MV-4-11 (cell line): ENCODE data around the gene CDAN1.

Experiments
- DNase-seq: peaks from one replicate; lab custom pipeline; 2025; lab: John Stamatoyannopoulos, UW

The CDAN1 gene

DNA sequence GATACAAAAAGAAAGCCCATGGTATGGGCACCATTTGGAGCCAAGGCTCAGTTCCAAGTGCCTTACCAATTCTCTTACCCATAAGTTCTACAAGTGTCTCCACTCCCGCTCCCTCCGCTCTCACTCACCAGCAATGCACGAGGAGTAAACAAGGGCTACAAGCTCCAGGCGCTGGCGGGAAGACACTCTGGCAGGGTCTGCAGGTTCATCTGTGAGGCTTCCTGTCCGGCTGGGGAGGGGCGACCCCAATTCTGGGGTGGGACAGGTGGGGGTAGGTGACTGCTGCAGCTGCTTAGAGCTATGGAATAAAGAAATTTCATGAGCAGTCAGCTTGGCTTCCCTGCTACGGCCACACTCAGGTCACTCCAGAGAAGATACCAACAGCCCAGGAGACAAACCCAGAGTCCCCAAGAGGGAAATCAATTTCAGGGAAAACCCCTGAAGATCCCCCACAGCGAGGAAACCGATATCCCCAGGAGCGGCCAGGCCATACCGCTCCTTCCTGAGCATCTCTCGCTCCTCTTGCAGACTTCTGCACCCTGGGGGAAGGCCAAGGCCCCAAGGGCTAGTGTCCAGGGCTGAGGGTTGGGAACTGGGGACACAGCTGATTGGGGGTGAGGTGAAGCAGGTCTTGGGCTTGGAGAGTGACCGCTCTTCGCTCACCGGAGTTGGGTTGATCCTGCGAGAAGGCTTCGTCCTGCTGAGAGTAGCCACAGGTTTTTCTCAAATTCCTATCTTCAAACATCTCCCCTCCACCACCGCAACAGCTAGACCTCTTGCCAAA lies 1.4 kb downstream of the CDAN1 start:
- DNase-seq, result no peak

DNA sequence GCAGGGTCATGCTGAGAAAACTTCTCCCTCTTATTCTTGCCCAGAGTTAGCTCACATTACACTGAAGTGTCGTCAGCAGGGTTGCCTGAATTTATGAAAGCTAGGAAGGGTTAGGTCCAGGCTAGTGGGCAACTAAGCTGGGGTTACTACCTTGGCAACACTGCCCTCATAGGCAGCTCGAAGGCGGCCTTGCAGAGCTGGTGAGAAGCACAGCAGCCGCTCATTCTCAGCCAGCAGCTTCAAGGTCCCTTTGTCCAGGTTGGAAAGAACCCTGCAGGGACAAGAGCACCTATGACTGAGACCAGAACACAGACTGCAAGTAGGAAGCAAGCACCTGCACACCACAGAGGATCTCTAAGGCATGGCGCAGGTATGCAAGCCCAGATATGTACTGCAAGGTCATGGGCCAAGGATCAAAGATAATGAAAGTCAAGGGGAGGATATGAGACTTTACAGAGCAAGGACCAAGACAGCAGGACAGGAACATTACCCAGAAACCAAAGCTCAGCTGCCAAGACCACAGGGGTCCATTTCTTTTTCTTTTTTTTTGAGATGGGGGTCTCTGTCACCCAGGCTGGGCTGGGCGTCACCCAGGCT lies 2.8 kb downstream of the CDAN1 start:
- DNase-seq, result no peak

DNA sequence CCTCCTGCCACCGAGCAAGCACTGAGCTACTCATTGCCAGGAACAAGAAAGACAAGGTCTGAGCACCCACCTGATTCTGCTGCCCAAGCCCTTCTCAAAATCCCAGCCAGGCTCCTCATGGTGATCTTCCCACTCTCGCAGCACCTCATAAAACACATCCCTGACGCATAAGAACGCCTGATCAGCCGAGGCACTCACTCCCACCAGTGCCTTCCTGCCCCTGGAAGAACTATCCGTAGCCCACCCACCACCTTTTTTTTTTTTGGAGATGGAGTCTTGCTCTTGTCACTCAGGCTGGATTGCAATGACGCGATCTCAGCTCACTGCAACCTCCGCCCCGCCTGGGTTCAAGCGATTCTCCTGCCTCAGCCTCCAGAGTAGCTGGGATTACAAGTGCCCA lies 3.9 kb downstream of the CDAN1 start:
- DNase-seq, result no peak

DNA sequence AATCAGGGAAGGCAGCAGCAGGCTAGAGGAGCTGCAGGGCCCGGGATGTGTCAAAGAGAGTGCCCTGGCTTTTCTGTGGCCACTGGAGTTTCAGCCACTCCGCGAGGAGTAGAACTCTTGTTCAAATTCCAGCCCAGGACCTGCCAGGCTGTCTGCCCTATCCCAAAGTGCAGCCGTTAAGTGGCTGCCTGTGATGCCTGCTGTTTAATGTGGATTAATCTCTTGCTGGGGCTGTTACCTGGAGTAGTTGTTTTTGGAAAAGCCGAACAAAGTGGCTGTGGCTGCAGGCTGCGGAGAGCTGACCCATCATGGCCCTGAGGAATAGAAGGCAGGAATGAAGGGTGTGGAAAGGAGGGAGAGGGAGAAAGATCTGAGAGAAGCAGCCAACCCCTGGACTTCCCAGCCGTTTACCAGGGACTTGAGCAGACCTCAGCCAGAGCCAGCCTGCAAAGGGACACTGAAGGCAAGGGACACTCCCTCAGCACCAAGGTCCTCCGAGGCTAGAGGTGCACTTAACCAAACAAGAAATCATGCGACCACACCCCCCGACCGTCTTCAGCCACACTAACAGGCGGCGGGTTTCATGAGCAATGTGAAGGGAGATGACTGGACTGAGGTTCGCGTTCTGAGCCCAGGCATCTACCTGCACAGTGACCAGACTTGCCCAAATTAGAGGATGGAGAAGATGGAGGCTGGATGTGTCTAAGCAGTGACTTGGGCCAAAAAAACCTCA lies 4.7 kb downstream of the CDAN1 start:
- no peak for DNase-seq

DNA sequence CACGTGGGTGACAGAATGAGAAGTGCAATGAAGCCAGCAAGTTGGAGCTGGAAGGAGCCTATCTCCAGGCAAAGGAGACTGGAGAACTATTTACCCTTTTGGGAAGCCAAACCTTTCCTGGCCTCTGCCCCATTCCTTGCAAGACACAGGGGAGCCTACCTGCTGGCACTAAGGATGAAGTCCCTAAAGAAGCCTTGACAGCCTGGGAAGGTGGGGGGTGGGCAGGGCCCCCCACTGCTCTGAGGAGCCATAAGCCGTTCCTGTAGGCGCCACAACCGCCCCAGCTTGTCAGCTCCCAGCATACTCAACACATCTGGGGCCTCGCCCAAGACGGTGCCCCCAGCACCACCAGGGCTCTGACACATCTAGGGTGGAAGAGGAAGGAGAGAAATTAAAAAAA lies 5.5 kb downstream of the CDAN1 start:
- DNase-seq, result no peak

DNA sequence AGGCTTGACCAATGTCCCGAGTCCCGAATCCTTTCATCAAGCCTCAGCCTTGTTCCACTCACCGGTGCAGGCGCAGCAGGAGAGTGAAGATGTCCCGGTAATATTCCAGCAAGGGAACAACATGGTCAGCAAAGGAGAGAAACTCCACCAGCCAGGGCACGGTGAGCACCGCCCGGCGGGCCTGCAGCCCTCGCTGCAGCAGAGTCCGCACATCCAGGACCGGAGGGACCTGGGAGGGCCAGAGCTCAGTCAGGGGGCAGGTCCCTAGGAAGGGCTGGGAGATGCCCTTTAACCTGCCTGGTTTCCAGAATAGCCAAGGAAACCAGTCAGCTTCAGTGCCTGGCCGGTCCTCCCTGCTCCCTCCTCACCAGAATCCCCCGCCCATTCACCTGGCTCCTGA lies 6.4 kb downstream of the CDAN1 start:
- DNase-seq, result no peak

DNA sequence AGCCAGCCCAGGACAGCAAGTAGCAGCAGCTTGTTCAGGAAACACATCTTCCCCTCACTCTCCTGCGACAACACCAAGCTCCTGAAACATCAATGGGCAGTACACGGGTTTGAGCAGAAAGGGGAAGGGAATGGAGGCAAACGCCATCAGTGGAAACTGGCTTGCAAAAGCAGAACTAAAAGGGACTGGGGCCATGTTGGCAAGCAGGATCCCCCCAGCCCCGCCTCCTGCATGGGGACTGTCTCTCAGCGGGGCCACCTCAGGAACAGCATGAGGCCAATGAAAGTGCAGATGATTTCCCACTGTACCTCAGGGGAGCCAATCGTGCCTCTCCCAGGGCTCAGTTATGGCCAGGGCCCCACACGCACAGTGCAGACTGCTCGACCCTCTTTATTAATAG lies 6.8 kb downstream of the CDAN1 start:
- DNase-seq, result peak; percentile 71

DNA sequence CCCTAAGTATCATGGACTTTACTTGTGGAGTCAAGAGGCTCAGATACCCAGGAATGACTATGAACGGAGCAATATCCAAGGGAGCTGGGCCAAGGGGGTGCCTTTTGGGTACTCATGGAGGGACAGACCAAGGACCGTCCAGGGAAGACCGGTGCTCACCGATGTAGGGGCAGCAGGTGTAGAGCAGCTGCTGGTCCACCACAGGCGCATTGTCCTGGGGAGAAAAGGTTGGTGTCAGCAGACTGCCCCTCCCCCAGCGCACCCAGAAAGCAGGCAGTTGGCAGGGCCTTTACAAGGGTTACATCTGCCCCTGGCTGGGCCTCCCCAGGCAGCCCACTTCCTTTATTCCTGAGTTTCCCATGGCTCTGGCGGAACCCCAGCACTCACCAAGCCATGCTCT lies 7.5 kb downstream of the CDAN1 start:
- peak; percentile 32 for DNase-seq

DNA sequence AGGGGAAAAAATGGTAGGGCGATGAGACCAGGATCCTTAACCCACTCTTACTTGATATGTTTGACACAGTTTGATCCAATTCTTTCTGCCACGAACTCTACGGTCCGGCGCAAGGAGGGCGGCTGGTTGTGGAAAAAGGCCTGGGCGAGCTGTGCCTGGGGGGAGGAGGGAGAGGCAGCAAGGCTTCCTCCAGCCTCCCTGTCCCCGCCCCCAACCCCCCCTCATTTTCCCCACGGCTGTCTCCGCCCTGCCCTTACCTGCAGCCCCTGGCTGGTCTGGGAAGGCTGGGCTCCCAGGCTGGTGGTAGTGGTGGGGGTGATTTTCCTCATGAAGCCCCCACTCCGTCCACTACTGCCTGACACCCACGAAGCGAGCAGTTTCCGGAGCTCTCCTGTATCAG lies 8.0 kb downstream of the CDAN1 start:
- DNase-seq, result no peak

DNA sequence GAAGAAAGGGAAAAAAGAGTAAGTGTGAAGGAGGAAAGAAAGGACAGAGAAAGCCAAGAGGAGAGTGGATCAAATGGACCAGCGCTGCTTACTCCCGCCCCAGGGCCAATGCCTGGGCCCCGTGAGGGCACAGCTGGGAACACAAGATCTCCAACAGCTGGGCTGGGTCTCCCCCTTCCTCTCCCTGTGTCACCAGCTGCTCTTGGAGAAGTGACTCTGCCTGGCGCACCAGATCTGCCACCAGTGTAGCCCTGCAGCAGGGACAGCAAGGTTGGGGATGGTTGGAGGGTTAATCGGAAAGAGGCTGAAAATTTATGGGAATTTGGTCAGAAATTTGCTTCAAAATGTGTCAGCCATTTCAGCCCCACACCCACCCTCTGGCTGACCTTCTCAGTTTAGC lies 8.4 kb downstream of the CDAN1 start:
- DNase-seq, result no peak

DNA sequence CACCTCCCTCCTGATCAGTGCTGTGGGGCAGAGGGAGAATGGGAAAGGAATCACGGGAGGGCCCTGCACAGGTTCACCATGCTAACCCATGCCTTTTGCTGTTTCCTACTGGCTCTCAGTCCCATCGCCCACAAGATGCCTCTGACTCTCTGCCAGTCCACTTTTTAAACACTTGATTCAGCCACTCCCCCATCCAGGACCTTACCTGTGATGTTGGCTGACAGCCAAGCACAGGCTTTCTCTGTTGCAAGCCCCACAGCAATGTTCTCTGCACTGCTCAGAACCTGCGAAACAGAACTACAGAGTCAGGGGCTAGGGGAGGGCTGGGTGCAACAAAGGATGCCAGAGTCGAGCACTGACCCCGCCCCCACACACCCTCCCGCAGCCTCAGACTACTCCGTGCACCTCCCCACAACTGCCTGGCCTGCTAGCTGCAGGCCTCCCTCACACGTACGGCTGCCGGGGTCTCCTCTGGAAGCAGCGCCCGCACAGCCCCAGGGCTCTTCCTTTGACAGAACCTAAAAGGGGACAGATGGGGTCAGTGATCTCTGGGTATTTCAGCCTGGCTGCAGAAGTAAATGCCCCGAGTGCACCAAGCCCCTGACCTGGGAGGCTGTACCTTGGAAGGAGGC lies 9.1 kb downstream of the CDAN1 start:
- no peak for DNase-seq

DNA sequence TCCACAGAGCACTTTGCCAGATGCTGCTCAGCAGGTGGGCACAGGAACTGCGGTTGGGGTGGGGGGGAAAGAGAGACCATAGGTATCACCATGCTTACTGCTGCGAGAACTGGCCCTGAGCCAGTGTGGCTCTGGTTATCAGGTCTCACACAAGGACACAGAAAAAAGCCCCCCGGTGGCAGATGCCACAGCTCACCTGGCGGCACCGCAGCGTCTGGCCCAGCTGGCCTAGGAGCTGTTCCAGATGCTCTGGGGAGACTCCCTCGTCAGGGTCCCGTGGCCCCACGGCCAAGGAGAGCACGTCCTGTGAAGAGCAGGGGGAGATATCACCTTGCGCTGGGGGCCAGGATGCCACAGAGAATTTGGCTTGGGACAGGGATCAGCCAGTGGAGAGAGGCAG lies 10.8 kb downstream of the CDAN1 start:
- no peak for DNase-seq

DNA sequence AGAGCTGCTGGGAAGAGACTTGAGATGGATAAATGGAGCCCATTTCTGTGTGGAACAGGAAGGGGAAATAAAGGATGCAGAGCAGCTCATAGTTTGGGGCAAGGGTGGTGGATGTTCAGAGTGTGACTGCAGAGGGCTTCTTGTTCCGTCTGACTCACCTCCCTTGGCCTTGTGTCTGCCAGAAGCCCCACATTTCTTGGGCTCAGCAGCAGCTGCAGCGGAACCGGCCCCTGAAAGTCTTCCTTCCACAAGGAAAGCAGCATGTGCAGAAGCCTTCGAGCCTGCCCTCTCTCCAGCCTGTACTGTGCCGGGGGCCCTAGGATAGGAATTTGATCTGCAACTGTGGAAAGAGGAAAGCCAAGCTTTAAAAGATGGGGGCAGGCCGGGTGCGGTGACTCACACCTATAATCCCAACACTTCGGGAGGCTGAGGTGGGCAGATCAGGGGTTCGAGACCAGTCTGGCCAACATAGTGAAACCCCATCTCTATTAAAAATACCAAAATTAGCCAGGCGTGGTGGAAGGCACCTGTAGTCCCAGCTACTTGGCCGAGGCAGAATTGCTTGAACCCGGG lies 11.5 kb downstream of the CDAN1 start:
- DNase-seq, result no peak

DNA sequence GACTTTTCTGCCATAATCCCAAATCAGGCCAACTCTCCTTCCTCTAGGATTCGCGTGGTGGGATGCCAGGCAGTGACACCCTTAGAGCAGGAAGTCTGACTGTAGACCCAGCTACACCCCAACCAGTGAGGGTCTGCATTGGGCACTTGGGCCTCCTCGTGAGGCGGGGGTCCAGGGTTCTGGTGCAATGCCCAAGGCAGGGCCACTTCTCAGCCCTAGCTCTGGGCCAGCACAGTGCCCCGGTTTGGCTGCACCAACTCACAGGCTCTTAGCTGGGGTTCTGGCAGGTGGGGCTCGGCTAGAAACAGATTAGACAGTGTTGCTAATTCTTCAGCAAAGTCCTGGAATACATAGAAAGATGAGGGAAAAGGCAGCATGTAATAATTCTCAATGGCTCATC lies 12.7 kb downstream of the CDAN1 start:
- no peak for DNase-seq

DNA sequence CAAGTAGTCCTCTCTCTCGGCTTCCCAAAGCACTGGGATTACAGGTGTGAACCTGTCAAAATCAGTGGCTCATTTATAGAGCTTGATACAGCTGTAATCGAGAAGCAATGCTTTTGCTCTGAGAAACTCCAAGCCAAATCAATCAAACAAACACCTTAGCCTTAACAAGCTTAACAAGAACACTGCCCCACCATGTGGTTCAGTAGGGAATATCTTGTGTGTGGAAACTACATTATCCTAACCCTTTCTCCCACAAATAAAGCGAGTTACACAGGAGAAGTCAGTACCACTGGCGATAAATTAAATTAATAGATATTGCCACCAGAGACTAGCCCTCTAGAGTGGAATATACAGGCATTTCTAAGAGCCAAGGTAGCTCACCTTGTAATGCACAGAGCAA lies 13.9 kb downstream of the CDAN1 start:
- DNase-seq, result no peak

DNA sequence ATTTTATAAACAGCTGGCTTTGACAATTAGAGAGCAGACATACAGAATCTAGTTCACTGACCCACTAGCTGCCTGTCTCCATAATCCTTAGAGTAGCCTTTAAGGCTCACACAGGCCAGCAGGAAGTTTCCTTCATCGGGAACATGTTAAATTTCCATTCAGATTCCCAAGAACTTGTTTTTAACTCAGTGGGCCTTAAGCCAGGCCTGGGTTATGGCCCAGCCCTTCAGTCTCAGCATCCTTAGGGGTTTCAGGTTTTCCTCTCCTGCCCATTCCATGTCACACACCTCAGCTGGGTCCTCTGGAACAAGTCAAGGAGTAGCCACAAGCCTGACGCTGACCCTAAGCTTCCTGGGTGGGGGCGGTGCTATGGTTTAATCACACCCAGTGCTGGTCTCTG lies 15.0 kb downstream of the CDAN1 start:
- DNase-seq, result no peak

DNA sequence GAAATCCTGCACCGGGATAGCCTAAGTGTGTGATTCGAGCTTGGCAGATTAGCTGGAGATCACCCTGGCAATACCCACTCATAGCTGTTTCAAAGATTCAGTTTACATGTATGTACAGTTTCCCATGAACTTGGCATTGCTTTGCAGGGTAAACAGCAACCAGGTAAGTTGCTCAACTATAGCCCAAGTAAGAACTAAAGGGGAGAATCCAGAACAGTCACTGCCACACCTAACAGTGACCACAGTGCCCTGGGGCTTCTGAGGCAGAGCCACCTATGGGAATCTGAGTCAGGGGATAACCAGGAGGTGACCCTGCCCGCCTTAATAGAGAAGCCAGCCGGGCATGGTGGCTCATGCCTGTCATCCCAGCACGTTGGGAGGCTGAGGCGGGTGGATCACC lies 15.9 kb downstream of the CDAN1 start:
- DNase-seq, result no peak

DNA sequence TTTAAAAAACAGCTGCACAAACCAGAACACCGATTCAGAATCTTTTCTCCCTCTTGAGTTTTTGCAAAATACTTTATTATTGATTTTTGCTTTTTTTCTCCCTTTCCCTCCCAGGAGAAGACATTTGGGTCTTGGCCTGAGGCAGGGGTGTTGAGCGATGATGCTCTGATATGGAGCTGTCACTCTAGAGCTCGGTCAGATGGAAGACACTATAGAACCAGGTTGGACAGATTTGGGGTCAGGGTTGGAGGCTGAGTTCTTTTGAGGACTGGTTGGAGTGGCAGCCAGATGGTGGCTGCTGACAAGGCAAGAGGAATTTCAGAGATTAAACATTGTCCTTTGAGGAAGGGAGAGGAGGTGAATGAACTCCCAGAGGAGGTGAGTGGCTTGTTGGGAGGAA lies 16.9 kb downstream of the CDAN1 start:
- no peak for DNase-seq

DNA sequence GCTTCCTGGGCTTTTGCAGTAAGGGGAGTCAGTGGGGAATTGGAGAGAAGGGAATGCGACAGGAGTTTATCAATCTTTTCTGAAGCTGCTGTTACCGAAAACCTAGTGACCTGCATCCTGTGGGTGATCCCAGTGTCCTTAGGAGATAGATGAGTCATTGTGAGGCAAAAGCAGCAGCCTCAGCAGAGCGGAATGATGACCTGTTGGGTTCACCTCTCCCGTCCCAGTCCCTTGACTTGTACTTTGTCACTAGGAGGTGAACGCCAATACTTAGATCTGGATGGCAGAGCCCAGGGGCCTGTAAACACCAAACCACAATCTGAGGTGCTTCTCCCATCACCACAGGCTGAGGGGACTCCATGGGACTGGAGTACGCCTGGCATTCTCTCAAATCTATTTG lies 17.9 kb downstream of the CDAN1 start:
- no peak for DNase-seq

DNA sequence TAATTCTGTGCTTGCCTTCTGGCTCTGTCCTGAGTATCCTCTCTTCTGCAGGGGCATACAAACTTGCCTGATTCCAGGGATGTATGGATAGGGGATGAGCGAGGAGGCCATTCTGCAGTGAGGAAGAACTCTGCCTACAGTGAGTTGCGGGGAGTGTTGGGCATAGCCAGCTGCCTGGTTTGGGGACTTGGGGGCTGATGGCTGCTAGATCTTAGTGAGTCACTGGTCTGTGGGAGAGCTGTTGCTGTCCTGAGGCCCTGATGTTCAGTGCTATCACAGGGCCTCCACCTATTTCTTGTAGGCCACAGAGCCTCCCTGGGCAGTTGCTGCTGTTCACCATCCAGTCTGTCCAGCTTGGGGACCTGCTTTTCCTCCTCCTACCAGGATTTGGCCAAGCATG lies 20.3 kb downstream of the CDAN1 start:
- DNase-seq, result no peak

DNA sequence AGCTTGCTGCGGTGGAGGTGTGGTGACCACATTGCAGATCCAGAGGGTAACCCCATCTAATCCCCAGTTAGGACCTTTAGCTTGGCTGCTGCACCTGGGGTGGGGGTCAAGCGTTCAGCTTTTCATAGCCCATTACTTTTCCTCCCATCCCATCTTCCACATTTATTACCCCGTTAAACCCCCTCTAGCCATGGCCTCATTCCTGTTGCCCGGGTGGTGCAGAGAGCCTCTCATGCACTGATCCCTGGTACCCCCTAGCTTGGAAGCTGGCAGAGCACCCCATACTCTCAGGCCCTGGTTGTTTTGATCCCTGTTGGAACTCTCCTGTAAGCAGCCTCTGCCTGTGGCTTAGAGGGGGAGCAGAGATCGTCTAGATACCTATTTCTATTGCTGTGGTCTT lies 20.8 kb downstream of the CDAN1 start:
- no peak for DNase-seq

DNA sequence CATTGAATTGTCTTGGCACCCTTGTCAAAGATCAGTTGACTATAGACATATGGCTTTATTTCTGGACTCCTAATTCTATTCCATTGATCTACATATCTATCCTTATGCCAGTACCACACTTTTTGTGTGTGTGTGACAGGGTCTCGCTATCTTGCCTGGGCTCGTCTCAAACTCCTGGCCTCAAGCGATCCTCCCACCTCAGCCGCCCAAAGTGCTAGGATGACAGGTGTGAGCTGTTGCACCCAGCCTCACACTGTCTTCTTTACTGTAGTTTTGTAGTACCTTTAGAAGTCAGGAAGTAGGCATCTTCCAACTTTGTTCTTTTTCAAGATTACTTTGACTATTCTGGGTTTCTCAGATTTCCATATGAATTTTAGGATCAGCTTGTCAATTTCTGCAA lies 24.3 kb downstream of the CDAN1 start:
- no peak for DNase-seq

DNA sequence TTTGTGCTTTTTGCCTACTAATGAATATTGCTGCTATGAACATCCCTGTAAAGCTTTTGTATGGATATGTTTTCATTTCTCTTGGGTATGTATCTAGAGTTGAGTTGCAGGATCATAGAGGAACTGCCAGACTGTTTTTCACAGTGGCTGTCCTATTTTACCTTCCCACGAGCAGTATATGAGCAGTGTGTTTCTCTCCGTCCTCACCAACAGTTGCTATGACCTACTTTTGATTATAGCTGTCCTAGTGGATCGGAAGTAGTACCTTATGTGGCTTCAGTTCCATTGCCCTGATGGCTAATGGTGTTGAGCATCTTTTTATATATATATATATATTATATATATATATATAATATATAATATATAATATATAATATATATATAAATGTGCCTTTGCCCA lies 25.2 kb downstream of the CDAN1 start:
- no peak for DNase-seq
